SK-N-SH (cell line): ENCODE measurements around the gene PPP6C.

Experiments used
- EP300 ChIP-seq, 2 experiments: IDR thresholded peaks; 2 replicates each; pipeline versions ENCODE4 v1.4.0 to v1.6.1; 2012; ENCODE audit warnings: borderline replicate concordance in 1 of 2, low read depth in 1 of 2, low read length in 1 of 2
- EZH2phosphoT487 ChIP-seq: fragments of 200-600 bp; sonication (generic); IDR thresholded peaks from 2 replicates; pipeline ENCODE4 v1.6.1; 2017; ENCODE audit warnings: low read depth, mixed run types, mild to moderate bottlenecking, antibody characterized with exemption, moderate library complexity, borderline replicate concordance
- FOXJ3 ChIP-seq: sonication (generic); formaldehyde crosslinking; IDR thresholded peaks from 2 replicates; pipeline ENCODE4 v1.5.1; 2020; ENCODE audit warnings: mild to moderate bottlenecking, missing genetic modification reagents
- GABPA ChIP-seq: IDR thresholded peaks from 2 replicates; pipeline ENCODE4 v1.4.0; 2012; ENCODE audit warnings: low read depth, mild to moderate bottlenecking
- MXI1 ChIP-seq: IDR thresholded peaks from 2 replicates; pipeline ENCODE4 v1.6.1; 2012; ENCODE audit warnings: mild to moderate bottlenecking, low read depth, low read length, improper control_type of control experiment
- POLR2AphosphoS5 ChIP-seq: IDR thresholded peaks from 2 replicates; pipeline ENCODE4 v1.6.1; 2012; ENCODE audit warnings: low read depth, low read length
- RFX5 ChIP-seq: IDR thresholded peaks from 2 replicates; pipeline ENCODE4 v1.6.1; 2012; ENCODE audit warnings: mild to moderate bottlenecking, improper control_type of control experiment, low read length
- SIN3A ChIP-seq: IDR thresholded peaks from 2 replicates; pipeline ENCODE4 v1.6.1; 2012; ENCODE audit warnings: low read depth, mild to moderate bottlenecking, low read length, moderate library complexity, borderline replicate concordance
- SMC3 ChIP-seq: IDR thresholded peaks from 2 replicates; pipeline ENCODE4 v1.6.1; 2012; ENCODE audit warnings: low read depth, low read length, improper control_type of control experiment
- YY1 ChIP-seq: IDR thresholded peaks from 2 replicates; pipeline ENCODE4 v1.4.0; 2012; ENCODE audit warnings: low read depth, mild to moderate bottlenecking
- TF ChIP-seq, protein P1 (sequence below): IDR thresholded peaks from 2 replicates; pipeline ENCODE4 v1.4.0; 2012; ENCODE audit warnings: low read depth
- TF ChIP-seq, protein P2 (sequence below): fragments of 200-600 bp; sonication (generic); IDR thresholded peaks from 2 replicates; pipeline ENCODE4 v1.6.1; 2017; ENCODE audit warnings: antibody characterized with exemption, mild to moderate bottlenecking, moderate library complexity

DNA sequence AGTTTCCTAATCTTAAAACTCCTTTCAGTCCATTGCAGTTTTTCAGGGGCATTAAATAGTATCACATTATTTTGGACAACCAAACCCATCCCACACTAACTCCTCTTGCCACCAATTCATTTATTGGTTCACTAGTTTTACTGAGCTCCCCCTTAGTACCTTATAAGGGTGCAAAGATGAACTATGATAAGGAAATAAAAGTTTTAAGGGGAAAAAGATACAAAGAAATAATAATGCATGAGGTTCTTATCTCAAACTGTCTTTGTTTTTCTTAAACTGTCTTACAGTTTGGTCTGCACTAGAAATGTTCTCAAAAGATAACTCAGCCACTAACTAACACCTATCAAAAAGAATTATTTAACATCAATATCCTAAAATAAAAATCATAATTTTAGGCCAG lies 54.6 kb downstream of the PPP6C start:
- TF ChIP-seq, protein P1, sequence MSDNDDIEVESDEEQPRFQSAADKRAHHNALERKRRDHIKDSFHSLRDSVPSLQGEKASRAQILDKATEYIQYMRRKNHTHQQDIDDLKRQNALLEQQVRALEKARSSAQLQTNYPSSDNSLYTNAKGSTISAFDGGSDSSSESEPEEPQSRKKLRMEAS, result no peak
- TF ChIP-seq, protein P2, sequence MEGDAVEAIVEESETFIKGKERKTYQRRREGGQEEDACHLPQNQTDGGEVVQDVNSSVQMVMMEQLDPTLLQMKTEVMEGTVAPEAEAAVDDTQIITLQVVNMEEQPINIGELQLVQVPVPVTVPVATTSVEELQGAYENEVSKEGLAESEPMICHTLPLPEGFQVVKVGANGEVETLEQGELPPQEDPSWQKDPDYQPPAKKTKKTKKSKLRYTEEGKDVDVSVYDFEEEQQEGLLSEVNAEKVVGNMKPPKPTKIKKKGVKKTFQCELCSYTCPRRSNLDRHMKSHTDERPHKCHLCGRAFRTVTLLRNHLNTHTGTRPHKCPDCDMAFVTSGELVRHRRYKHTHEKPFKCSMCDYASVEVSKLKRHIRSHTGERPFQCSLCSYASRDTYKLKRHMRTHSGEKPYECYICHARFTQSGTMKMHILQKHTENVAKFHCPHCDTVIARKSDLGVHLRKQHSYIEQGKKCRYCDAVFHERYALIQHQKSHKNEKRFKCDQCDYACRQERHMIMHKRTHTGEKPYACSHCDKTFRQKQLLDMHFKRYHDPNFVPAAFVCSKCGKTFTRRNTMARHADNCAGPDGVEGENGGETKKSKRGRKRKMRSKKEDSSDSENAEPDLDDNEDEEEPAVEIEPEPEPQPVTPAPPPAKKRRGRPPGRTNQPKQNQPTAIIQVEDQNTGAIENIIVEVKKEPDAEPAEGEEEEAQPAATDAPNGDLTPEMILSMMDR, result no peak
- TF ChIP-seq YY1, result no peak
- no peak for TF ChIP-seq EP300 (IDR thresholded peaks at IDR 0.05; ENCODE audit: borderline replicate concordance in 1 of 2, low read depth in 1 of 2, low read length in 1 of 2)
- no peak for TF ChIP-seq MXI1
- no peak for TF ChIP-seq RFX5
- TF ChIP-seq POLR2AphosphoS5, result no peak
- no peak for TF ChIP-seq SMC3
- TF ChIP-seq GABPA, result no peak
- TF ChIP-seq SIN3A, result no peak
- TF ChIP-seq FOXJ3 (CRISPR knock-in tag), result no peak
- no peak for TF ChIP-seq EZH2phosphoT487
